HepG2 (cell line): ENCODE data around the gene ZFAND3. TPM values are rescaled to one million over a fixed set of nuclear protein-coding genes. Genes with fewer than 3 reads are reported as not detected.

Source experiments
- ATAC-seq: fragments of 200-7000 bp; cut with Tn5 transposase; 3 replicates; pipeline ENCODE4 v1.9.1; 2020; ENCODE audit warnings: mild to moderate bottlenecking, moderate library complexity
- BruUV-seq: library from RNA; stranded (reverse); fragments of 400-500 nt; replicated peaks from 2 replicates; lab custom pipeline; 2021; lab: Mats Ljungman, UMichigan
- CTCF ChIA-PET: fragments of 300-600 bp; formaldehyde crosslinking; extraction: SDS; loops from one replicate; lab custom pipeline; 2021; ENCODE audit warnings: low total read pairs, inconsistent platforms, low intra/inter-chr PET ratio; lab: Yijun Ruan, JAX
- POLR2A ChIA-PET: fragments of 350-600 bp; sonication (Branson Sonifier 250); formaldehyde crosslinking; loops from one replicate; lab custom pipeline; 2020; ENCODE audit warnings: antibody characterized with exemption, inconsistent platforms; lab: Yijun Ruan, JAX
- DNase-seq: peaks from one replicate; pipeline ENCODE4 v3.0.0-alpha.2; 2015; ENCODE audit warnings: low spot score
- FAIRE-seq: peaks from 3 replicates; lab custom pipeline; 2011; peaks lifted over from hg19 to GRCh38; lab: Jason Lieb, UNC
- H2AFZ ChIP-seq: one replicate; pipeline ENCODE4 v1.6.1; 2011; ENCODE audit warnings: low read length, inconsistent platforms
- H3K27ac ChIP-seq: fragments of 300-600 bp; 3 replicates; pipeline ENCODE4 v1.8.0; 2011; ENCODE audit warnings: mixed run types, mild to moderate bottlenecking, mixed read lengths, low read length, inconsistent platforms; ENCODE audit not compliant: insufficient read depth; ENCODE audit errors: extremely low read length
- H3K27me3 ChIP-seq, 2 experiments: fragments of 200-600 bp in 1 of 2; 2 replicates in 1 of 2; 3 replicates in 1 of 2; pipeline versions ENCODE4 v1.6.0 to v1.8.0; 2011; ENCODE audit warnings: low read length in 2 of 2, mild to moderate bottlenecking in 2 of 2, moderate library complexity in 2 of 2, inconsistent platforms in 1 of 2; ENCODE audit not compliant: insufficient read depth in 2 of 2, control insufficient read depth in 1 of 2
- H3K36me3 ChIP-seq, 2 experiments: fragments of 200-600 bp in 1 of 2; replicated peaks in 1 of 2; 2 replicates in 1 of 2; 3 replicates in 1 of 2; pipeline versions ENCODE4 v1.5.1 to v1.8.0; 2011; ENCODE audit warnings: low read length in 2 of 2, inconsistent platforms in 1 of 2; ENCODE audit not compliant: insufficient read depth in 2 of 2, control insufficient read depth in 1 of 2
- H3K4me1 ChIP-seq: 2 replicates; pipeline ENCODE4 v1.5.1; 2012; ENCODE audit warnings: low read length, inconsistent platforms; ENCODE audit not compliant: insufficient read depth
- H3K4me2 ChIP-seq: 2 replicates; pipeline ENCODE4 v1.6.0; 2011; ENCODE audit warnings: low read depth, low read length, inconsistent platforms
- H3K4me3 ChIP-seq, 3 experiments: fragments of 200-600 bp in 1 of 3; sonication (generic), shearing (Covaris generic) in 1 of 3; replicated peaks in 1 of 3; 2 replicates each; pipeline ENCODE4 v1.5.1; 2011 to 2016; ENCODE audit warnings: low read length in 3 of 3, inconsistent platforms in 2 of 3, low read depth in 2 of 3, mild to moderate bottlenecking in 2 of 3, control low read depth in 1 of 3, mixed read lengths in 1 of 3; ENCODE audit not compliant: insufficient read depth in 1 of 3
- H3K79me2 ChIP-seq: one replicate; pipeline ENCODE4 v1.6.1; 2011; ENCODE audit warnings: low read length, inconsistent platforms; ENCODE audit not compliant: insufficient read depth
- H3K9ac ChIP-seq: 2 replicates; pipeline ENCODE4 v1.6.0; 2011; ENCODE audit warnings: mild to moderate bottlenecking, low read depth, low read length, inconsistent platforms; ENCODE audit not compliant: insufficient read depth
- H3K9me3 ChIP-seq: 2 replicates; pipeline ENCODE4 v1.5.1; 2012; ENCODE audit warnings: mild to moderate bottlenecking, low read length
- H4K20me1 ChIP-seq: 2 replicates; pipeline ENCODE4 v1.6.0; 2011; ENCODE audit warnings: inconsistent platforms, mild to moderate bottlenecking, low read length, moderate library complexity; ENCODE audit not compliant: insufficient read depth
- ELF1 ChIP-seq: sonication (generic); formaldehyde crosslinking; IDR thresholded peaks from 2 replicates; pipeline ENCODE4 v1.4.0; 2020; ENCODE audit warnings: missing genetic modification reagents
- FOXA1 ChIP-seq, 2 experiments: fragments of 450-650 bp in 1 of 2; sonication (generic) in 1 of 2; formaldehyde crosslinking in 1 of 2; IDR thresholded peaks; 2 replicates each; pipeline versions ENCODE4 v1.4.0 to v1.6.1; 2016 to 2020; ENCODE audit warnings: missing genetic modification reagents in 1 of 2
- HDAC1 ChIP-seq: sonication (generic); formaldehyde crosslinking; IDR thresholded peaks from 2 replicates; pipeline ENCODE4 v1.5.1; 2020; ENCODE audit warnings: mild to moderate bottlenecking, missing genetic modification reagents
- JARID2 ChIP-seq: sonication (generic); formaldehyde crosslinking; IDR thresholded peaks from 2 replicates; pipeline ENCODE4 v1.8.1; 2023; ENCODE audit warnings: missing genetic modification reagents, inconsistent platforms; ENCODE audit not compliant: insufficient replicate concordance
- KDM2A ChIP-seq: sonication (generic); formaldehyde crosslinking; IDR thresholded peaks from 2 replicates; pipeline ENCODE4 v1.4.0; 2020; ENCODE audit warnings: low read depth, missing genetic modification reagents, borderline replicate concordance
- KDM6A ChIP-seq: IDR thresholded peaks from 2 replicates; pipeline ENCODE4 v1.6.1; 2016; ENCODE audit warnings: low read depth
- MBD4 ChIP-seq: IDR thresholded peaks from 2 replicates; pipeline ENCODE4 v1.6.1; 2012; ENCODE audit warnings: low read length, inconsistent platforms, borderline replicate concordance
- MTA3 ChIP-seq: sonication (generic); formaldehyde crosslinking; IDR thresholded peaks from 2 replicates; pipeline ENCODE4 v1.4.0; 2020; ENCODE audit warnings: missing genetic modification reagents
- MTF1 ChIP-seq: sonication (generic); formaldehyde crosslinking; IDR thresholded peaks from 2 replicates; pipeline ENCODE4 v1.5.0; 2020; ENCODE audit warnings: missing genetic modification reagents
- NR2C2 ChIP-seq: sonication (generic); formaldehyde crosslinking; IDR thresholded peaks from 2 replicates; pipeline ENCODE4 v1.4.0; 2020; ENCODE audit warnings: missing genetic modification reagents, mild to moderate bottlenecking, moderate library complexity, borderline replicate concordance
- POLR2AphosphoS5 ChIP-seq: IDR thresholded peaks from 2 replicates; pipeline ENCODE4 v1.6.1; 2012; ENCODE audit warnings: low read depth, low read length
- PPARG ChIP-seq: conservative IDR thresholded peaks from 2 replicates; pipeline ENCODE4 v1.6.1; 2016; ENCODE audit warnings: missing biosample characterization, missing genetic modification reagents
- SATB2 ChIP-seq: sonication (generic); formaldehyde crosslinking; IDR thresholded peaks from 2 replicates; pipeline ENCODE4 v1.5.0; 2020; ENCODE audit warnings: missing genetic modification reagents
- SIX1 ChIP-seq: sonication (generic); formaldehyde crosslinking; IDR thresholded peaks from 2 replicates; pipeline ENCODE4 v1.4.0; 2020; ENCODE audit warnings: missing genetic modification reagents, borderline replicate concordance
- SOX5 ChIP-seq: IDR thresholded peaks from 2 replicates; pipeline ENCODE4 v1.6.1; 2016; ENCODE audit warnings: borderline replicate concordance
- SOX6 ChIP-seq, 2 experiments: fragments of 450-650 bp in 1 of 2; sonication (generic) in 1 of 2; formaldehyde crosslinking in 1 of 2; IDR thresholded peaks; 2 replicates each; pipeline versions ENCODE4 v1.4.0 to v1.6.1; 2017 to 2020; ENCODE audit warnings: antibody characterized with exemption in 1 of 2, mild to moderate bottlenecking in 1 of 2, missing genetic modification reagents in 1 of 2
- SP140L ChIP-seq: sonication (generic); formaldehyde crosslinking; IDR thresholded peaks from 2 replicates; pipeline ENCODE4 v1.4.0; 2020; ENCODE audit warnings: missing genetic modification reagents, borderline replicate concordance
- TBX3 ChIP-seq: fragments of 450-650 bp; IDR thresholded peaks from 2 replicates; pipeline ENCODE4 v1.6.1; 2017; ENCODE audit warnings: antibody characterized with exemption, mild to moderate bottlenecking, inconsistent platforms, borderline replicate concordance
- TFDP1 ChIP-seq: IDR thresholded peaks from 2 replicates; pipeline ENCODE4 v1.6.1; 2016; ENCODE audit warnings: missing compliant biosample characterization, missing genetic modification reagents, borderline replicate concordance
- TRIM22 ChIP-seq: fragments of 450-650 bp; IDR thresholded peaks from 2 replicates; pipeline ENCODE4 v1.6.1; 2017
- ZFY ChIP-seq: sonication (generic); formaldehyde crosslinking; IDR thresholded peaks from 2 replicates; pipeline ENCODE4 v1.4.0; 2020; ENCODE audit warnings: missing genetic modification reagents
- ZNF800 ChIP-seq: sonication (generic); formaldehyde crosslinking; IDR thresholded peaks from 2 replicates; pipeline ENCODE4 v1.4.0; 2020; ENCODE audit warnings: missing genetic modification reagents
- WGBS: methylation state at CpG from one replicate; pipeline ENCODE4 v1.1.6; 2017; ENCODE audit warnings: low lambda C conversion rate; 5-methylcytosine and 5-hydroxymethylcytosine counted together
- in situ Hi-C: cut with HindIII; loops from 2 replicates; pipeline ENCODE4 v1.10.0; 2017; ENCODE audit warnings: low pct_unique_long_range_greater_than_20kb; ENCODE audit not compliant: extremely low pct_ligation_motif_present
- intact Hi-C: fragments of 100-400 bp; cut with micrococcal nuclease; formaldehyde crosslinking; loops from one replicate; pipeline ENCODE4 v1.10.0; 2022; ENCODE audit not compliant: unreplicated experiment
- polyA plus RNA-seq, 8 experiments: library from polyadenylated mRNA; depleted of rRNA in 3 of 8; stranded (reverse) in 7 of 8; unstranded in 1 of 8; fragments of >200 nt; fragmentation: Illumina TruSeq in 4 of 8; extraction: Trizol in 4 of 8; gene quantifications; 2 replicates each; pipeline versions ENCODE4 v1.2.1 to v1.2.3, GENCODE V29; 2011 to 2016; ENCODE audit warnings: low read depth in 4 of 8, missing spikeins in 1 of 8, mixed read lengths in 1 of 8; ENCODE audit not compliant: insufficient read depth in 1 of 8
- total RNA-seq, 5 experiments: library from RNA; depleted of rRNA; stranded (reverse); fragments of >200 nt; fragmentation: Illumina TruSeq; extraction: Trizol; gene quantifications; 2 replicates each; pipeline ENCODE4 v1.2.3, GENCODE V29; 2016; ENCODE audit warnings: low read depth in 1 of 5

ZFAND3 gene
- total and polyA plus RNA-seq, 2 of the 13 experiments (the other 11 are each of a cell fraction or from before 2014, with no cell fraction given): 16.4 to 17.1 TPM

- H3K27ac ChIP-seq: peak overlapping the region; percentile 75
- ChIA-PET CTCF (no interaction called here), POLR2A (interaction anchor here (1.1 to 1.5 kb wide), 2 partner anchors 9 to 12 kb away, joined by 3 to 4 read pairs; no protein-coding TSS in a partner anchor)
- H3K9me3 ChIP-seq: no peaks in the 10 kb centered on the region
- peak overlapping the region; percentile 10; the same call in 1 of the 2 replicates for H3K9ac ChIP-seq
- FAIRE-seq (peak; percentile 87), ATAC-seq (peak; percentile 96), DNase-seq (peak; percentile 94)
- peaks cover 25% of the 10 kb centered on the region for H3K79me2 ChIP-seq
- no TSS peak for BruUV-seq
- no peaks in the 10 kb centered on the region for H3K36me3 ChIP-seq
- H3K27me3 ChIP-seq: no peaks in the 10 kb centered on the region
- no peaks in the 10 kb centered on the region for H4K20me1 ChIP-seq
- intact Hi-C loops: no loop called here
- peaks cover 60% of the 10 kb centered on the region for H3K4me1 ChIP-seq
- peak overlapping the region; percentile 63 for H3K4me2 ChIP-seq
- in situ Hi-C loops: no loop called here
- 24% methylated on average over 6 of the region's 6 CpGs for WGBS
- H3K4me3 ChIP-seq: peak overlapping the region; percentile 3 to 43 (median 27); a peak in 3 of 6 replicates
- H2AFZ ChIP-seq: no peak overlapping the region
- TF ChIP-seq SATB2: 0 out of 2 replicates have a peak, but pooled peaks have one; percentile 23
- TF ChIP-seq ZFY (CRISPR knock-in tag): no peak
- no peak for TF ChIP-seq TRIM22
- TF ChIP-seq HDAC1 (CRISPR knock-in tag): 0 out of 2 replicates have a peak, but pooled peaks have one; percentile 48
- TF ChIP-seq SOX5 (CRISPR knock-in tag): peak; percentile 63; the same call in 1 of the 2 replicates
- TF ChIP-seq SIX1 (CRISPR knock-in tag): peak; percentile 99
- TF ChIP-seq KDM2A (CRISPR knock-in tag): no peak
- no peak for TF ChIP-seq SOX6 (IDR thresholded peaks at IDR 0.05)
- peak; percentile 41; the same call in 1 of the 2 replicates for TF ChIP-seq SOX6 (CRISPR knock-in tag; IDR thresholded peaks at IDR 0.05)
- peak; percentile 34; the same call in 1 of the 2 replicates for TF ChIP-seq POLR2AphosphoS5
- no peak for TF ChIP-seq ELF1
- TF ChIP-seq JARID2 (CRISPR knock-in tag): no peak
- TF ChIP-seq KDM6A: peak; percentile 89
- 0 out of 2 replicates have a peak, but pooled peaks have one; percentile 12 for TF ChIP-seq NR2C2 (CRISPR knock-in tag)
- TF ChIP-seq PPARG (CRISPR knock-in tag): peak; percentile 53; the same call in 1 of the 2 replicates
- no peak for TF ChIP-seq MTF1
- peak; percentile 51; the same call in 1 of the 2 replicates for TF ChIP-seq MBD4
- TF ChIP-seq ZNF800: no peak
- no peak for TF ChIP-seq TBX3
- no peak for TF ChIP-seq MTA3 (CRISPR knock-in tag)
- TF ChIP-seq FOXA1 (IDR thresholded peaks at IDR 0.05): no peak
- peak; percentile 58 for TF ChIP-seq FOXA1 (CRISPR knock-in tag; IDR thresholded peaks at IDR 0.05)
- no peak for TF ChIP-seq SP140L (CRISPR knock-in tag)
- TF ChIP-seq TFDP1 (CRISPR knock-in tag): no peak
Measured at GRCh38 chr6:38045701-38046305, 226.3 kb downstream of the ZFAND3 start.
